Epithelial cell of proximal tubule (primary cell): ENCODE measurements around the gene PRDM1. TPM values are rescaled to one million over a fixed set of nuclear protein-coding genes. Genes with fewer than 3 reads are reported as not detected.

Experiments
- DNase-seq: peaks from one replicate; pipeline ENCODE4 v3.0.0-alpha.2; 2011; ENCODE audit warnings: low read depth
- H3K4me3 ChIP-seq: 2 replicates; pipeline ENCODE4 v1.5.1; 2011; ENCODE audit warnings: low read depth, mild to moderate bottlenecking, low read length
- total RNA-seq: library from RNA; depleted of rRNA; stranded (reverse); fragments of >200 nt; gene quantifications from 2 replicates; pipeline ENCODE4 v1.2.3, GENCODE V29; 2015
- TF ChIP-seq, protein P1 (sequence below): conservative IDR thresholded peaks from 2 replicates; pipeline ENCODE4 v1.5.1; 2012; ENCODE audit warnings: low read depth, mild to moderate bottlenecking, low read length

The PRDM1 gene
- total RNA-seq, 1 donor from 2014 or later, result 1.0 TPM

DNA sequence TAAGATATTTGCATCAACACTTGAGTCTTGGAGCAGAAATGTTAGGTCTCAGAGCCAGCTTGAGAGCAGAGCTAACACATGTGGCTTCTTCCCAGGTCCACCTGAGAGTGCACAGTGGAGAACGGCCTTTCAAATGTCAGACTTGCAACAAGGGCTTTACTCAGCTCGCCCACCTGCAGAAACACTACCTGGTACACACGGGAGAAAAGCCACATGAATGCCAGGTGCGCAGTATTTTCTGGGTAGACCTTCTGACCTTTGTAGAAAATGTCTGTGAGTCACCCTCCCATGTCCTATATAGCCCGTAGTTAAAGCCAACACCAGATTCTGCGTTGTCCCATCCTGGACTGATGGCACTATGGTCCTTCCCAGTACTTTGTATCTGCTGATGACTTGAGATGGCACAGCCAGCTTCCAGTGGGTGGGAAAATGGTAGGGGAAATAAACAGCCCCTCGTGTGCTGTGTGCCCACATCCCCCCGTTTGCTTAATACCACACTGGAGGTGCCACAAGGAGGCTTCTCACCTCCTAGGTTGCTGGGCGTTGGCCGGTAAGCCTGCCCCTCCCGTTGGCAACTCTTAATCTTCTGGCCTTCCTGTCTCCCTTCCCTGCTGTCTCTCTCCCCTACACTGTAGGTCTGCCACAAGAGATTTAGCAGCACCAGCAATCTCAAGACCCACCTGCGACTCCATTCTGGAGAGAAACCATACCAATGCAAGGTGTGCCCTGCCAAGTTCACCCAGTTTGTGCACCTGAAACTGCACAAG lies 20.3 kb downstream of the PRDM1 start:
- no peak for DNase-seq
- TF ChIP-seq, protein P1, sequence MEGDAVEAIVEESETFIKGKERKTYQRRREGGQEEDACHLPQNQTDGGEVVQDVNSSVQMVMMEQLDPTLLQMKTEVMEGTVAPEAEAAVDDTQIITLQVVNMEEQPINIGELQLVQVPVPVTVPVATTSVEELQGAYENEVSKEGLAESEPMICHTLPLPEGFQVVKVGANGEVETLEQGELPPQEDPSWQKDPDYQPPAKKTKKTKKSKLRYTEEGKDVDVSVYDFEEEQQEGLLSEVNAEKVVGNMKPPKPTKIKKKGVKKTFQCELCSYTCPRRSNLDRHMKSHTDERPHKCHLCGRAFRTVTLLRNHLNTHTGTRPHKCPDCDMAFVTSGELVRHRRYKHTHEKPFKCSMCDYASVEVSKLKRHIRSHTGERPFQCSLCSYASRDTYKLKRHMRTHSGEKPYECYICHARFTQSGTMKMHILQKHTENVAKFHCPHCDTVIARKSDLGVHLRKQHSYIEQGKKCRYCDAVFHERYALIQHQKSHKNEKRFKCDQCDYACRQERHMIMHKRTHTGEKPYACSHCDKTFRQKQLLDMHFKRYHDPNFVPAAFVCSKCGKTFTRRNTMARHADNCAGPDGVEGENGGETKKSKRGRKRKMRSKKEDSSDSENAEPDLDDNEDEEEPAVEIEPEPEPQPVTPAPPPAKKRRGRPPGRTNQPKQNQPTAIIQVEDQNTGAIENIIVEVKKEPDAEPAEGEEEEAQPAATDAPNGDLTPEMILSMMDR, result no peak

DNA sequence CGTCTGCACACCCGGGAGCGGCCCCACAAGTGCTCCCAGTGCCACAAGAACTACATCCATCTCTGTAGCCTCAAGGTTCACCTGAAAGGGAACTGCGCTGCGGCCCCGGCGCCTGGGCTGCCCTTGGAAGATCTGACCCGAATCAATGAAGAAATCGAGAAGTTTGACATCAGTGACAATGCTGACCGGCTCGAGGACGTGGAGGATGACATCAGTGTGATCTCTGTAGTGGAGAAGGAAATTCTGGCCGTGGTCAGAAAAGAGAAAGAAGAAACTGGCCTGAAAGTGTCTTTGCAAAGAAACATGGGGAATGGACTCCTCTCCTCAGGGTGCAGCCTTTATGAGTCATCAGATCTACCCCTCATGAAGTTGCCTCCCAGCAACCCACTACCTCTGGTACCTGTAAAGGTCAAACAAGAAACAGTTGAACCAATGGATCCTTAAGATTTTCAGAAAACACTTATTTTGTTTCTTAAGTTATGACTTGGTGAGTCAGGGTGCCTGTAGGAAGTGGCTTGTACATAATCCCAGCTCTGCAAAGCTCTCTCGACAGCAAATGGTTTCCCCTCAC lies 21.0 kb downstream of the PRDM1 start:
- no peak for DNase-seq
- H3K4me3 ChIP-seq, result no peak overlapping the region
- TF ChIP-seq, protein P1, result no peak

More for the DNA sequence above, 20.3 kb downstream of the PRDM1 start:
- H3K4me3 ChIP-seq, result no peak overlapping the region

DNA sequence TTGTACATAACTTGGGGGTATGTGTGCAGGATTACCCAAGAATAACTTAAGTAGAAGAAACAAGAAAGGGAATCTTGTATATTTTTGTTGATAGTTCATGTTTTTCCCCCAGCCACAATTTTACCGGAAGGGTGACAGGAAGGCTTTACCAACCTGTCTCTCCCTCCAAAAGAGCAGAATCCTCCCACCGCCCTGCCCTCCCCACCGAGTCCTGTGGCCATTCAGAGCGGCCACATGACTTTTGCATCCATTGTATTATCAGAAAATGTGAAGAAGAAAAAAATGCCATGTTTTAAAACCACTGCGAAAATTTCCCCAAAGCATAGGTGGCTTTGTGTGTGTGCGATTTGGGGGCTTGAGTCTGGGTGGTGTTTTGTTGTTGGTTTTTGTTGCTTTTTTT lies 22.0 kb downstream of the PRDM1 start:
- H3K4me3 ChIP-seq, result no peak overlapping the region
- no peak for DNase-seq
- TF ChIP-seq, protein P1, result no peak

DNA sequence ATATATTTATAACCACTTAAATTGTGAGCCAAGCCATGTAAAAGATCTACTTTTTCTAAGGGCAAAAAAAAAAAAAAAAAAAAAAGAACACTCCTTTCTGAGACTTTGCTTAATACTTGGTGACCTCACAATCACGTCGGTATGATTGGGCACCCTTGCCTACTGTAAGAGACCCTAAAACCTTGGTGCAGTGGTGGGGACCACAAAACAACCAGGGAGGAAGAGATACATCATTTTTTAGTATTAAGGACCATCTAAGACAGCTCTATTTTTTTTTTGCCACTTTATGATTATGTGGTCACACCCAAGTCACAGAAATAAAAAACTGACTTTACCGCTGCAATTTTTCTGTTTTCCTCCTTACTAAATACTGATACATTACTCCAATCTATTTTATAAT lies 22.9 kb downstream of the PRDM1 start:
- TF ChIP-seq, protein P1, result no peak
- DNase-seq, result no peak
- no peak overlapping the region for H3K4me3 ChIP-seq

DNA sequence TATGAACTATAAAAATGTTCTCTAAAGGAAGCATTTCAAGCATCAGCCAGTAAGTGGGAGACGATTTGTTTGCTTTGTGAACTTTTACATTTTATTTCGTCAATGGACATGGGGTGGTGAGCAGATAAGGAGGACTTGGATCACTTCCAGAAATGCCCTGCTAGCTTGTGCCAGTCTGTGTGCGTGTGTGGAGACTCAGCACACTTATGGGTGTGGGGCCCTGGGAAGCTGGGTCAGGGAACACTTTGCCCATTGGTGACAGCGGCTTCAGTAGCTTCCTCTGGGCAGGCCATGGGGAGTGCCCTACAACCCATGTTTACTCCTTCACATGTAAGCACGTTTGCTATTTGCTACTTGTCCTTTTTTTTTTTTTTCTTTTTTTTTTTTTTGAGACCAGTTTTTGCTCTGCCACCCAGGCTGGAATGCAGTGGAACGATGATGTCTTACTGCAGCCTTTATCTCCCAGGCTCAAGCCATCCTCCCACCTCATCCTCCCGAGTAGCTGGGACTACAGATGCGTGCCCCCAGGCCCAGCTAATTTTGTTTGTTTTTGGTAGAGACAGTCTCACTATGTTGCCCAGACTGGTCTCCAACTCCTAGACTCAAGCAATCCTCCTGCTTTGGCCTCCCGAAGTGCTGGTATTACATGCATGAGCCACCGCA lies 24.2 kb downstream of the PRDM1 start:
- no peak overlapping the region for H3K4me3 ChIP-seq
- no peak for DNase-seq
- TF ChIP-seq, protein P1, result no peak

DNA sequence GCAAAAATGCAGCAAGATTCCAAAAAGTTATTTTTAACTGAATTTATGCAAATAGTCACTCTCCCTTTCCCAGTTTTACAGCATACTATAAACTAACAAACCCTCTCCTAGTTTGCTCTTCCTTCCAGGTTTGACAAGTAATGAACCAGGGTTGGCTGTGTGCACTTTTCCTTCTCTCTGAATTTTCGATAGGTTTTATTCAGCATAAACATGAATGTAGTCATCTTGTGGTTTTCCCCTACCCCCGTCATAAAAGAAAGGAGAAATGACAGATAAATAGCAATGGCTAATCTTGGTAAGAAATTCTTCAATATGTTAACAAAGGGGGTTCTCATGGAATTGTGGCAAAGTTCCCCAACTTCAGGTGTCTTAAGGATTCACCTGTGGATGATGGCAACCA lies 26.3 kb downstream of the PRDM1 start:
- no peak overlapping the region for H3K4me3 ChIP-seq

More for the DNA sequence above, 26.3 kb downstream of the PRDM1 start:
- TF ChIP-seq, protein P1, result no peak
- no peak for DNase-seq
